ENCODE data around the gene DCHS1. TPM values are rescaled to one million over a fixed set of nuclear protein-coding genes. Genes with fewer than 3 reads are reported as not detected.

Gene DCHS1
- total and polyA plus RNA-seq, 10 of the 15 experiments (the other 5 are each of a cell fraction or from before 2014, with no cell fraction given) = 0.02 to 0.64 (median 0.18) TPM; not detected in 1

DNA sequence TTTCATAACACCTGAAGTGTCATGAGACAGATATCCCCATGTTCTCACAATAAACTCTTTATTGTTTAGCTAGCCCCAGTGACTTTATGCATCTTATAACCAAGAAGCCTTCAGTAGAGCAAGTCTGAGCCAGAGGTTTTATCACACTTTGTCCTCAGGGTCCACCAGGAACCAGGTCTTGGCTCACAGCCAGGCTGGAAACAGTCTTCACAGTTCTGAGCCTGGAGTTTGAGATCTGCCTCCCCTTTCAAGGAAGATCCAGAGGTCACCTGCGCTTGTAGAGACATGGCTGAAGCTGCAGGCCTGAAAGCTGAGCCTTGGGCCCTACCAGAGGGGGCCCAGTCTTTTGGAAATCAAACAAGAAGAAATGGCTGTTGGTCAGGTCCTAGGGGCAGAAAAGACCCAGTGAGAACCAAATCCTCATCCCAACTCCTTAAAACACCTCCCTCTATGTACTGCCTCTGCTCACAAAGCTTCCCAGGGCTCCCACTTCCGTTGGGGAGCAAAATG lies 55.7 kb downstream of the DCHS1 start (continued):
- TF ChIP-seq STAT1 (conservative IDR thresholded peaks at IDR 0.05) (no peak), SRF (IDR thresholded peaks at IDR 0.05; ENCODE audit: low read depth in 2 of 2, low read length in 2 of 2) (no peak), SPI1 (IDR thresholded peaks at IDR 0.05; ENCODE audit: borderline replicate concordance, insufficient read depth, low read depth, low read length) (no peak), RBBP5 (conservative IDR thresholded peaks at IDR 0.05) (no peak), CBX3 (IDR thresholded peaks at IDR 0.05; ENCODE audit: borderline replicate concordance, low read depth) (no peak), SREBF2 (IDR thresholded peaks at IDR 0.05; ENCODE audit: low read length) (no peak)

GRCh38 chr11:6599449-6599848 lies 56.2 kb downstream of the DCHS1 start:
- ATAC-seq (no peak), DNase-seq (ENCODE audit: low read depth, low spot score) (no peak), FAIRE-seq (no peak)
- Histone ChIP-seq H4K20me1 (ENCODE audit: control insufficient read depth, insufficient read depth) (no peaks in the 10 kb centered on the region; the same call in 1 of the 2 replicates), H3K4me2 (ENCODE audit: control insufficient read depth, insufficient read depth) (peak overlapping the region; percentile 20; the same call in 1 of the 2 replicates), H3K9ac (ENCODE audit: control insufficient read depth, insufficient read depth, low read length) (no peak overlapping the region), H3K79me2 (ENCODE audit: control insufficient read depth, insufficient read depth, low read length) (peaks cover 47% of the 10 kb centered on the region), H3K27ac (ENCODE audit: control insufficient read depth, insufficient read depth) (no peak overlapping the region), H3K9me3 (replicated peaks; ENCODE audit: control insufficient read depth, insufficient read depth, low read length) (no peaks in the 10 kb centered on the region), H3K36me3 (ENCODE audit: control insufficient read depth in 2 of 2, insufficient read depth in 2 of 2, low read length in 1 of 2) (peaks cover 14 to 18% of the 10 kb centered on the region in 2 experiments), H3K4me1 (ENCODE audit: control insufficient read depth, insufficient read depth, low read length) (peaks cover 3% of the 10 kb centered on the region; the same call in 1 of the 2 replicates), H3K27me3 (replicated peaks in 1 of 2; ENCODE audit: control insufficient read depth in 2 of 2, insufficient read depth in 2 of 2, low read length in 1 of 2) (no peaks in the 10 kb centered on the region), H3K4me3 (no peak overlapping the region), H2AFZ (ENCODE audit: control insufficient read depth, low read depth, low read length) (no peak overlapping the region)
- in situ Hi-C loops (cut with MboI) = no loop called here
- ChIA-PET RAD21 (ENCODE audit: unreplicated experiment) (interaction anchor here (0.9 to 1.0 kb wide), 2 partner anchors 20 to 32 kb away, joined by 3 to 4 read pairs; partner anchors contain the start of gene TPP1), POLR2A (interaction anchor here (1.5 kb wide), 1 partner anchor 18 kb away, joined by 3 read pairs; no protein-coding TSS in a partner anchor), SMC1A (ENCODE audit: uncharacterized antibody, unreplicated experiment) (interaction anchor here (1.1 to 1.6 kb wide), 3 partner anchors 10 to 83 kb away, joined by 3 to 6 read pairs (median 3); partner anchors contain the start of gene TAF10), CTCF (interaction anchor here (0.9 to 1.3 kb wide), 2 partner anchors 68 to 84 kb away, joined by 3 to 7 read pairs; partner anchors contain the start of gene MRPL17)
- intact Hi-C loops (cut with micrococcal nuclease; ENCODE audit: unreplicated experiment) = no loop called here
- WGBS (ENCODE audit: insufficient coverage, insufficient replicate concordance, low lambda C conversion rate, missing lambda C conversion rate) = 94% methylated on average over 1 of the region's 1 CpG
- BruUV-seq (replicated peaks) = no TSS peak
- TF ChIP-seq, protein P1, sequence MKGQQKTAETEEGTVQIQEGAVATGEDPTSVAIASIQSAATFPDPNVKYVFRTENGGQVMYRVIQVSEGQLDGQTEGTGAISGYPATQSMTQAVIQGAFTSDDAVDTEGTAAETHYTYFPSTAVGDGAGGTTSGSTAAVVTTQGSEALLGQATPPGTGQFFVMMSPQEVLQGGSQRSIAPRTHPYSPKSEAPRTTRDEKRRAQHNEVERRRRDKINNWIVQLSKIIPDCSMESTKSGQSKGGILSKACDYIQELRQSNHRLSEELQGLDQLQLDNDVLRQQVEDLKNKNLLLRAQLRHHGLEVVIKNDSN (IDR thresholded peaks at IDR 0.05; ENCODE audit: borderline replicate concordance, extremely low read length, insufficient read depth, low read depth, low read length) = no peak
- TF ChIP-seq, protein P2, sequence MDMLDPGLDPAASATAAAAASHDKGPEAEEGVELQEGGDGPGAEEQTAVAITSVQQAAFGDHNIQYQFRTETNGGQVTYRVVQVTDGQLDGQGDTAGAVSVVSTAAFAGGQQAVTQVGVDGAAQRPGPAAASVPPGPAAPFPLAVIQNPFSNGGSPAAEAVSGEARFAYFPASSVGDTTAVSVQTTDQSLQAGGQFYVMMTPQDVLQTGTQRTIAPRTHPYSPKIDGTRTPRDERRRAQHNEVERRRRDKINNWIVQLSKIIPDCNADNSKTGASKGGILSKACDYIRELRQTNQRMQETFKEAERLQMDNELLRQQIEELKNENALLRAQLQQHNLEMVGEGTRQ (IDR thresholded peaks at IDR 0.05; ENCODE audit: borderline replicate concordance, low read depth, low read length) = no peak
- TF ChIP-seq SREBF1 (IDR thresholded peaks at IDR 0.05; ENCODE audit: low read length) (no peak), EED (IDR thresholded peaks at IDR 0.05; ENCODE audit: low read depth) (no peak), RELB (IDR thresholded peaks at IDR 0.05; ENCODE audit: low read depth) (no peak), HSF1 (IDR thresholded peaks at IDR 0.05; ENCODE audit: low read depth, low read length) (no peak), POLR2A (IDR thresholded peaks at IDR 0.05; ENCODE audit: low read depth, low read length) (no peak), FOS (IDR thresholded peaks at IDR 0.05; ENCODE audit: borderline replicate concordance, extremely low read depth, insufficient read length) (no peak), CBFB (IDR thresholded peaks at IDR 0.05; ENCODE audit: low read depth) (no peak)

Measured in GM12878 (cell line).